Measurements from ENCODE around the gene SNX20. TPM values are rescaled to one million over a fixed set of nuclear protein-coding genes. Genes with fewer than 3 reads are reported as not detected.

SNX20 gene
- total and polyA plus RNA-seq, 2 of the 13 experiments (the other 11 are each of a cell fraction or from before 2014, with no cell fraction given): not detected

DNA sequence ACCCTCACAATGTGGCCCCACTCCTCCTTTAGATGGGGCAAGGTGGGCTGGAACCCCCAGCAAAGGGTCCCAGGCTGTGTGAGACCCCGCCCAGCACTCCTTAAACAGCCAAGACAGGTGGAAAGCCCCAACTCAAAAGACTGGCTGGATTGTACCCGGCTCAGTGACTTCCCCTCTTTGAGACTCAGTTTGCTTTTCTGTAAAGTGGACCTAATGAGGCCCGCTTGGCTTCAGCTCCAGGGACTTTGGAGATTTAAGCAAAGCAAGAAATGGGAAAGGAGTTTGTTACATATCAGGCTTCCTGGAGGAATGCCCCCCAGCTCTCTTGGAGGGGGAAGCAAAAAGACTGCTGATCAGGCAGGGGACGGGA lies 39.3 kb downstream of the SNX20 start (continued):
- TF ChIP-seq, protein P1, sequence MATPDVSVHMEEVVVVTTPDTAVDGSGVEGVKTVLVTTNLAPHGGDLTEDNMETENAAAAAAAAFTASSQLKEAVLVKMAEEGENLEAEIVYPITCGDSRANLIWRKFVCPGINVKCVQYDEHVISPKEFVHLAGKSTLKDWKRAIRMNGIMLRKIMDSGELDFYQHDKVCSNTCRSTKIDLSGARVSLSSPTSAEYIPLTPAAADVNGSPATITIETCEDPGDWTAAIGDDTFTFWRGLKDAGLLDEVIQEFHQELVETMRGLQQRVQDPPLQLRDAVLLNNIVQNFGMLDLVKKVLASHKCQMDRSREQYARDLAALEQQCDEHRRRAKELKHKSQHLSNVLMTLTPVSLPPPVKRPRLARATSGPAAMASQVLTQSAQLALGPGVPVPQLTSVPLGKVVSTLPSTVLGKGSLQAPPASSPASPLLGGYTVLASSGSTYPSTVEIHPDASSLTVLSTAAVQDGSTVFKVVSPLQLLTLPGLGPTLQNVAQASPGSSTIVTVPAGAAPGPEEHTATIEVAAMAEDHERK (CRISPR knock-in tag; IDR thresholded peaks at IDR 0.05; ENCODE audit: low read depth): no peak
- TF ChIP-seq, protein P2, sequence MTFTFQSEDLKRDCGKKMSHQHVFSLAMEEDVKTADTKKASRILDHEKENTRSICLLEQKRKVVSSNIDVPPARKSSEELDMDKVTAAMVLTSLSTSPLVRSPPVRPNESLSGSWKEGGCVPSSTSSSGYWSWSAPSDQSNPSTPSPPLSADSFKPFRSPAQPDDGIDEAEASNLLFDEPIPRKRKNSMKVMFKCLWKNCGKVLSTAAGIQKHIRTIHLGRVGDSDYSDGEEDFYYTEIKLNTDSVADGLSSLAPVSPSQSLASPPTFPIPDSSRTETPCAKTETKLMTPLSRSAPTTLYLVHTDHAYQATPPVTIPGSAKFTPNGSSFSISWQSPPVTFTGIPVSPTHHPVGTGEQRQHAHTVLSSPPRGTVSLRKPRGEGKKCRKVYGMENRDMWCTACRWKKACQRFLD (CRISPR knock-in tag; IDR thresholded peaks at IDR 0.05; ENCODE audit: borderline replicate concordance): 0 out of 2 replicates have a peak, but pooled peaks have one; percentile 40
- TF ChIP-seq NAIF1 (CRISPR knock-in tag; IDR thresholded peaks at IDR 0.05; ENCODE audit: borderline replicate concordance) (no peak), PTBP1 (IDR thresholded peaks at IDR 0.05; ENCODE audit: low read depth, low read length, poor library complexity, severe bottlenecking) (no peak), PHF8 (CRISPR knock-in tag; IDR thresholded peaks at IDR 0.05) (no peak), ZNF17 (CRISPR knock-in tag; IDR thresholded peaks at IDR 0.05) (no peak), SRSF1 (optimal IDR thresholded peaks at IDR 0.05; ENCODE audit: low read depth, low read length) (no peak), ZNF768 (CRISPR knock-in tag; IDR thresholded peaks at IDR 0.05) (no peak), ZNF747 (CRISPR knock-in tag; IDR thresholded peaks at IDR 0.05; ENCODE audit: borderline replicate concordance) (no peak), GPN1 (CRISPR knock-in tag; IDR thresholded peaks at IDR 0.05; ENCODE audit: borderline replicate concordance) (no peak), ZNF232 (CRISPR knock-in tag; IDR thresholded peaks at IDR 0.05; ENCODE audit: borderline replicate concordance) (no peak), POLR2G (IDR thresholded peaks at IDR 0.05; ENCODE audit: low read depth, low read length) (peak; percentile 42; the same call in 1 of the 2 replicates), KDM5B (CRISPR knock-in tag; IDR thresholded peaks at IDR 0.05; ENCODE audit: borderline replicate concordance) (no peak), ZNF34 (CRISPR knock-in tag; IDR thresholded peaks at IDR 0.05; ENCODE audit: borderline replicate concordance) (no peak), ZNF7 (CRISPR knock-in tag; IDR thresholded peaks at IDR 0.05) (no peak), ZNF703 (CRISPR knock-in tag; IDR thresholded peaks at IDR 0.05; ENCODE audit: borderline replicate concordance) (no peak), NFRKB (IDR thresholded peaks at IDR 0.05) (no peak), ZNF501 (CRISPR knock-in tag; IDR thresholded peaks at IDR 0.05) (no peak), ZNF430 (CRISPR knock-in tag; IDR thresholded peaks at IDR 0.05) (no peak)
- TF ChIP-seq, protein P3, sequence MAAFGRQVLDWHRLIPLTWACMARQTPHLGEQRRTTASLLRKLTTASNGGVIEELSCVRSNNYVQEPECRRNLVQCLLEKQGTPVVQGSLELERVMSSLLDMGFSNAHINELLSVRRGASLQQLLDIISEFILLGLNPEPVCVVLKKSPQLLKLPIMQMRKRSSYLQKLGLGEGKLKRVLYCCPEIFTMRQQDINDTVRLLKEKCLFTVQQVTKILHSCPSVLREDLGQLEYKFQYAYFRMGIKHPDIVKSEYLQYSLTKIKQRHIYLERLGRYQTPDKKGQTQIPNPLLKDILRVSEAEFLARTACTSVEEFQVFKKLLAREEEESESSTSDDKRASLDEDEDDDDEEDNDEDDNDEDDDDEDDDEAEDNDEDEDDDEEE (CRISPR knock-in tag; IDR thresholded peaks at IDR 0.05): no peak
- TF ChIP-seq, protein P4, sequence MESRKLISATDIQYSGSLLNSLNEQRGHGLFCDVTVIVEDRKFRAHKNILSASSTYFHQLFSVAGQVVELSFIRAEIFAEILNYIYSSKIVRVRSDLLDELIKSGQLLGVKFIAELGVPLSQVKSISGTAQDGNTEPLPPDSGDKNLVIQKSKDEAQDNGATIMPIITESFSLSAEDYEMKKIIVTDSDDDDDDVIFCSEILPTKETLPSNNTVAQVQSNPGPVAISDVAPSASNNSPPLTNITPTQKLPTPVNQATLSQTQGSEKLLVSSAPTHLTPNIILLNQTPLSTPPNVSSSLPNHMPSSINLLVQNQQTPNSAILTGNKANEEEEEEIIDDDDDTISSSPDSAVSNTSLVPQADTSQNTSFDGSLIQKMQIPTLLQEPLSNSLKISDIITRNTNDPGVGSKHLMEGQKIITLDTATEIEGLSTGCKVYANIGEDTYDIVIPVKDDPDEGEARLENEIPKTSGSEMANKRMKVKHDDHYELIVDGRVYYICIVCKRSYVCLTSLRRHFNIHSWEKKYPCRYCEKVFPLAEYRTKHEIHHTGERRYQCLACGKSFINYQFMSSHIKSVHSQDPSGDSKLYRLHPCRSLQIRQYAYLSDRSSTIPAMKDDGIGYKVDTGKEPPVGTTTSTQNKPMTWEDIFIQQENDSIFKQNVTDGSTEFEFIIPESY (CRISPR knock-in tag; IDR thresholded peaks at IDR 0.05): no peak
- TF ChIP-seq, protein P5, sequence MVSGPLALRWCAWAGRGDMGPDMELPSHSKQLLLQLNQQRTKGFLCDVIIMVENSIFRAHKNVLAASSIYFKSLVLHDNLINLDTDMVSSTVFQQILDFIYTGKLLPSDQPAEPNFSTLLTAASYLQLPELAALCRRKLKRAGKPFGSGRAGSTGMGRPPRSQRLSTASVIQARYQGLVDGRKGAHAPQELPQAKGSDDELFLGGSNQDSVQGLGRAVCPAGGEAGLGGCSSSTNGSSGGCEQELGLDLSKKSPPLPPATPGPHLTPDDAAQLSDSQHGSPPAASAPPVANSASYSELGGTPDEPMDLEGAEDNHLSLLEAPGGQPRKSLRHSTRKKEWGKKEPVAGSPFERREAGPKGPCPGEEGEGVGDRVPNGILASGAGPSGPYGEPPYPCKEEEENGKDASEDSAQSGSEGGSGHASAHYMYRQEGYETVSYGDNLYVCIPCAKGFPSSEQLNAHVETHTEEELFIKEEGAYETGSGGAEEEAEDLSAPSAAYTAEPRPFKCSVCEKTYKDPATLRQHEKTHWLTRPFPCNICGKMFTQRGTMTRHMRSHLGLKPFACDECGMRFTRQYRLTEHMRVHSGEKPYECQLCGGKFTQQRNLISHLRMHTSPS (CRISPR knock-in tag; IDR thresholded peaks at IDR 0.05; ENCODE audit: low read depth): no peak
- TF ChIP-seq, protein P6, sequence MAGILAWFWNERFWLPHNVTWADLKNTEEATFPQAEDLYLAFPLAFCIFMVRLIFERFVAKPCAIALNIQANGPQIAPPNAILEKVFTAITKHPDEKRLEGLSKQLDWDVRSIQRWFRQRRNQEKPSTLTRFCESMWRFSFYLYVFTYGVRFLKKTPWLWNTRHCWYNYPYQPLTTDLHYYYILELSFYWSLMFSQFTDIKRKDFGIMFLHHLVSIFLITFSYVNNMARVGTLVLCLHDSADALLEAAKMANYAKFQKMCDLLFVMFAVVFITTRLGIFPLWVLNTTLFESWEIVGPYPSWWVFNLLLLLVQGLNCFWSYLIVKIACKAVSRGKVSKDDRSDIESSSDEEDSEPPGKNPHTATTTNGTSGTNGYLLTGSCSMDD (CRISPR knock-in tag; IDR thresholded peaks at IDR 0.05): no peak

All from HepG2 (cell line).